H9 (cell line): ENCODE data around the gene CD68. TPM values are rescaled to one million over a fixed set of nuclear protein-coding genes. Genes with fewer than 3 reads are reported as not detected.

Experiments used
- DNase-seq: peaks from one replicate; pipeline ENCODE4 v3.0.0-alpha.2; 2017
- H2AFZ ChIP-seq: one replicate; pipeline ENCODE4 v1.6.1; 2013; ENCODE audit warnings: mild to moderate bottlenecking, low read length, control low read depth, moderate library complexity
- H2AK5ac ChIP-seq: 2 replicates; pipeline ENCODE4 v1.6.1; 2013; ENCODE audit warnings: low read length, control low read depth, mixed read lengths; ENCODE audit not compliant: insufficient read length
- H2BK120ac ChIP-seq: one replicate; pipeline ENCODE4 v1.6.1; 2013; ENCODE audit warnings: low read depth, mild to moderate bottlenecking, low read length, control low read depth, inconsistent platforms; ENCODE audit not compliant: poor library complexity, severe bottlenecking
- H2BK12ac ChIP-seq: 2 replicates; pipeline ENCODE4 v1.6.1; 2013; ENCODE audit warnings: low read length, control low read depth, mixed read lengths, low read depth; ENCODE audit not compliant: insufficient read length
- H2BK15ac ChIP-seq: 2 replicates; pipeline ENCODE4 v1.6.1; 2013; ENCODE audit warnings: low read depth, low read length, control low read depth
- H2BK20ac ChIP-seq: one replicate; pipeline ENCODE4 v1.6.1; 2013; ENCODE audit warnings: low read depth, mild to moderate bottlenecking, low read length, control low read depth, inconsistent platforms; ENCODE audit not compliant: poor library complexity, severe bottlenecking
- H2BK5ac ChIP-seq: 2 replicates; pipeline ENCODE4 v1.6.1; 2013; ENCODE audit warnings: low read length, control low read depth, mixed read lengths; ENCODE audit not compliant: insufficient read length
- H3K14ac ChIP-seq: 2 replicates; pipeline ENCODE4 v1.6.1; 2013; ENCODE audit warnings: low read length, control low read depth; ENCODE audit not compliant: insufficient read depth
- H3K18ac ChIP-seq: 2 replicates; pipeline ENCODE4 v1.6.1; 2013; ENCODE audit warnings: low read depth, mild to moderate bottlenecking, mixed read lengths, low read length, control low read depth; ENCODE audit not compliant: insufficient read length
- H3K23ac ChIP-seq: 2 replicates; pipeline ENCODE4 v1.6.1; 2013; ENCODE audit warnings: low read length, control low read depth, mixed read lengths, low read depth; ENCODE audit not compliant: insufficient read length
- H3K23me2 ChIP-seq: 2 replicates; pipeline ENCODE4 v1.6.1; 2013; ENCODE audit warnings: low read depth, mild to moderate bottlenecking, mixed read lengths, low read length, control low read depth; ENCODE audit not compliant: insufficient read length, poor library complexity, severe bottlenecking
- H3K27ac ChIP-seq: 2 replicates; pipeline ENCODE4 v1.5.1; 2013; ENCODE audit warnings: low read length, control low read depth, mixed read lengths, low read depth; ENCODE audit not compliant: insufficient read length
- H3K27me3 ChIP-seq: 2 replicates; pipeline ENCODE4 v1.6.1; 2013; ENCODE audit warnings: low read length, control low read depth, inconsistent platforms; ENCODE audit not compliant: insufficient read depth
- H3K4ac ChIP-seq: 2 replicates; pipeline ENCODE4 v1.6.1; 2013; ENCODE audit warnings: low read depth, mild to moderate bottlenecking, control low read depth, inconsistent platforms, low read length, moderate library complexity
- H3K4me1 ChIP-seq: 2 replicates; pipeline ENCODE4 v1.6.1; 2013; ENCODE audit warnings: low read length, control low read depth, inconsistent platforms; ENCODE audit not compliant: insufficient read depth
- H3K4me2 ChIP-seq: 2 replicates; pipeline ENCODE4 v1.6.1; 2013; ENCODE audit warnings: low read length, control low read depth, mixed read lengths; ENCODE audit not compliant: insufficient read length, insufficient read depth
- H3K56ac ChIP-seq: 2 replicates; pipeline ENCODE4 v1.6.1; 2013; ENCODE audit warnings: low read depth, mild to moderate bottlenecking, mixed read lengths, low read length, control low read depth; ENCODE audit not compliant: insufficient read length
- H3K79me1 ChIP-seq: 2 replicates; pipeline ENCODE4 v1.6.1; 2013; ENCODE audit warnings: low read depth, mild to moderate bottlenecking, moderate library complexity, low read length, control low read depth, inconsistent platforms; ENCODE audit not compliant: insufficient read depth, poor library complexity, severe bottlenecking
- H3K79me2 ChIP-seq: 2 replicates; pipeline ENCODE4 v1.6.1; 2013; ENCODE audit warnings: low read length, control low read depth, inconsistent platforms; ENCODE audit not compliant: insufficient read depth
- H3K9ac ChIP-seq: 2 replicates; pipeline ENCODE4 v1.6.1; 2013; ENCODE audit warnings: low read length, control low read depth, mixed read lengths; ENCODE audit not compliant: insufficient read length; ENCODE audit errors: extremely low read depth
- H3K9me3 ChIP-seq: one replicate; pipeline ENCODE4 v1.6.1; 2013; ENCODE audit warnings: low read depth, low read length, inconsistent platforms; ENCODE audit not compliant: control insufficient read depth
- H3T11ph ChIP-seq: one replicate; pipeline ENCODE4 v1.6.1; 2013; ENCODE audit warnings: mild to moderate bottlenecking, low read length, control low read depth, inconsistent platforms
- H4K20me1 ChIP-seq: one replicate; pipeline ENCODE4 v1.6.1; 2013; ENCODE audit not compliant: control insufficient read depth, insufficient read length, insufficient read depth
- H4K5ac ChIP-seq: 2 replicates; pipeline ENCODE4 v1.6.1; 2013; ENCODE audit warnings: low read depth, mild to moderate bottlenecking, mixed read lengths, low read length, control low read depth; ENCODE audit not compliant: insufficient read length
- H4K8ac ChIP-seq: replicated peaks from 2 replicates; pipeline ENCODE4 v1.6.1; 2013; ENCODE audit warnings: low read length, control low read depth, mixed read lengths, low read depth; ENCODE audit not compliant: insufficient read length
- H4K91ac ChIP-seq: 2 replicates; pipeline ENCODE4 v1.6.1; 2013; ENCODE audit warnings: low read depth, mild to moderate bottlenecking, moderate library complexity, mixed read lengths, low read length, control low read depth; ENCODE audit not compliant: insufficient read length
- H3K27ac Mint-ChIP-seq, 3 experiments: 2 replicates in 2 of 3; 3 replicates in 1 of 3; pipeline ENCODE4 v1.8.0; 2020 to 2021; ENCODE audit warnings: mixed read lengths in 3 of 3, mild to moderate bottlenecking in 1 of 3, moderate library complexity in 1 of 3
- H3K27me3 Mint-ChIP-seq: 2 replicates; pipeline ENCODE4 v1.8.0; 2021; ENCODE audit warnings: low read depth, mild to moderate bottlenecking, moderate library complexity, mixed read lengths
- H3K36me3 Mint-ChIP-seq, 3 experiments: 2 replicates in 2 of 3; 3 replicates in 1 of 3; pipeline ENCODE4 v1.8.0; 2020 to 2021; ENCODE audit warnings: low read depth in 3 of 3, mixed read lengths in 3 of 3; ENCODE audit not compliant: insufficient read depth in 1 of 3
- H3K4me1 Mint-ChIP-seq, 2 experiments: 2 replicates each; pipeline ENCODE4 v1.8.0; 2020; ENCODE audit warnings: mixed read lengths in 2 of 2
- H3K4me3 Mint-ChIP-seq, 2 experiments: 2 replicates in 1 of 2; 3 replicates in 1 of 2; pipeline ENCODE4 v1.8.0; 2020 to 2021; ENCODE audit warnings: mild to moderate bottlenecking in 2 of 2, mixed read lengths in 2 of 2, moderate library complexity in 1 of 2
- H3K9me3 Mint-ChIP-seq, 2 experiments: 2 replicates in 1 of 2; 3 replicates in 1 of 2; pipeline ENCODE4 v1.8.0; 2020; ENCODE audit warnings: mild to moderate bottlenecking in 2 of 2, mixed read lengths in 2 of 2, moderate library complexity in 1 of 2
- WGBS: extraction: QIAGEN DNeasy Blood & Tissue Kit; methylation state at CpG from one replicate; pipeline ENCODE4 v1.1.7; 2013; ENCODE audit warnings: missing lambda C conversion rate, low lambda C conversion rate, mixed read lengths; ENCODE audit not compliant: insufficient read length; ENCODE audit errors: extremely low coverage; 5-methylcytosine and 5-hydroxymethylcytosine counted together
- total RNA-seq: library from RNA; stranded (reverse); gene quantifications from 2 replicates; pipeline ENCODE4 v1.2.1, GENCODE V29; 2021
- TF ChIP-seq, protein P1 (sequence below): fragments of 200-600 bp; sonication (generic); conservative IDR thresholded peaks from 3 replicates; pipeline ENCODE4 v1.8.0; 2021; ENCODE audit warnings: antibody characterized with exemption, mild to moderate bottlenecking

Gene CD68
- total RNA-seq, 1 experiment from 2014 or later: 0.42 TPM

DNA sequence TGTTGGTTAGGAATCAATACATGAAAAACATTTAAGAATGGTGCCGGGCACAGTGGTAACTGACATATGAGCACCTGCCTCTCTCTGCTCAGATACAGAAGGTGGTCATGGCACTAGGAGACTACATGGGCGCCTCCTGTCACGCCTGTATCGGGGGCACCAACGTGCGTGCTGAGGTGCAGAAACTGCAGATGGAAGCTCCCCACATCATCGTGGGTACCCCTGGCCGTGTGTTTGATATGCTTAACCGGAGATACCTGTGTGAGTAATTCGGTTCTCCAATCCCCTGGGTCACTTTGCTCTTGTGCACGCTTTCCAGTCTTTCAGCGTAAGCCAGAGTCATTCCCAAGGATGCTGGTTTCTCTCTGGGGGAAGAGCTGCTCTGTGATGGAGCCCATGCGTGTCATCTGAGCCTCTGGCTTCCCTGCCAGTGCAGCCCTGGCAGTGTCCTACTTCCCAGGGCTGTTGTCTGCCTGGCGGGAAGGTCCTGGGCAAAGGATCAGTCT, 3.0 kb upstream of the CD68 start:
- Histone ChIP-seq H2BK20ac (no peak overlapping the region), H2BK15ac (no peak overlapping the region), H3K79me2 (peaks cover 21% of the 10 kb centered on the region; the same call in 1 of the 2 replicates), H2BK5ac (no peak overlapping the region), H3K18ac (no peak overlapping the region), H3K23me2 (peaks cover 5% of the 10 kb centered on the region), H2AK5ac (no peak overlapping the region), H3K4ac (no peak overlapping the region), H3K9ac (no peak overlapping the region), H3K14ac (no peak overlapping the region), H3K9me3 (no peaks in the 10 kb centered on the region), H2BK12ac (no peak overlapping the region), H3K79me1 (peaks cover 2% of the 10 kb centered on the region), H4K20me1 (no peaks in the 10 kb centered on the region), H4K91ac (no peak overlapping the region), H3K27me3 (no peaks in the 10 kb centered on the region), H3T11ph (no peak overlapping the region), H3K27ac (no peak overlapping the region), H3K23ac (no peak overlapping the region), H4K5ac (no peak overlapping the region), H3K56ac (no peak overlapping the region), H4K8ac (no peak overlapping the region), H2AFZ (no peak overlapping the region), H3K4me2 (no peak overlapping the region), H3K4me1 (0 out of 2 replicates have a peak, but pooled peaks cover 4% of the 10 kb centered on the region), H2BK120ac (no peak overlapping the region)
- peak overlapping the region in 1 of 2 experiments; percentile 98; a peak in 3 of 5 replicates for H3K4me3 Mint-ChIP-seq
- H3K27me3 Mint-ChIP-seq: peaks cover 10% of the 10 kb centered on the region
- peak overlapping the region; percentile 37 to 96 (median 79); a peak in 5 of 7 replicates for H3K27ac Mint-ChIP-seq
- DNase-seq: no peak
- H3K9me3 Mint-ChIP-seq: peaks cover 3 to 7% of the 10 kb centered on the region in 2 experiments; a peak in 3 of 5 replicates
- peaks cover 52% of the 10 kb centered on the region in 2 experiments for H3K4me1 Mint-ChIP-seq
- H3K36me3 Mint-ChIP-seq: peaks cover 52 to 83% (median 63%) of the 10 kb centered on the region in 3 experiments
- no CpG with 5 or more reads among the region's 14 CpGs for WGBS
- TF ChIP-seq, protein P1, sequence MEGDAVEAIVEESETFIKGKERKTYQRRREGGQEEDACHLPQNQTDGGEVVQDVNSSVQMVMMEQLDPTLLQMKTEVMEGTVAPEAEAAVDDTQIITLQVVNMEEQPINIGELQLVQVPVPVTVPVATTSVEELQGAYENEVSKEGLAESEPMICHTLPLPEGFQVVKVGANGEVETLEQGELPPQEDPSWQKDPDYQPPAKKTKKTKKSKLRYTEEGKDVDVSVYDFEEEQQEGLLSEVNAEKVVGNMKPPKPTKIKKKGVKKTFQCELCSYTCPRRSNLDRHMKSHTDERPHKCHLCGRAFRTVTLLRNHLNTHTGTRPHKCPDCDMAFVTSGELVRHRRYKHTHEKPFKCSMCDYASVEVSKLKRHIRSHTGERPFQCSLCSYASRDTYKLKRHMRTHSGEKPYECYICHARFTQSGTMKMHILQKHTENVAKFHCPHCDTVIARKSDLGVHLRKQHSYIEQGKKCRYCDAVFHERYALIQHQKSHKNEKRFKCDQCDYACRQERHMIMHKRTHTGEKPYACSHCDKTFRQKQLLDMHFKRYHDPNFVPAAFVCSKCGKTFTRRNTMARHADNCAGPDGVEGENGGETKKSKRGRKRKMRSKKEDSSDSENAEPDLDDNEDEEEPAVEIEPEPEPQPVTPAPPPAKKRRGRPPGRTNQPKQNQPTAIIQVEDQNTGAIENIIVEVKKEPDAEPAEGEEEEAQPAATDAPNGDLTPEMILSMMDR: no peak
